OCI-LY3 (cell line): ENCODE measurements around the gene KLHL29.

Experiments used
- H2AFZ ChIP-seq: fragments of 200-600, 300-600 bp; shearing (Covaris generic); 2 replicates; pipeline ENCODE4 v1.6.0; 2014; ENCODE audit warnings: antibody characterized with exemption, low read depth, low read length
- H3K27ac ChIP-seq: fragments of 200-600, 300-600 bp; sonication (generic); 2 replicates; pipeline ENCODE4 v1.5.1; 2014; ENCODE audit warnings: mild to moderate bottlenecking, low read length, moderate library complexity, mixed read lengths
- H3K27me3 ChIP-seq: fragments of 200-600, 300-600 bp; sonication (generic); 2 replicates; pipeline ENCODE4 v1.6.1; 2014; ENCODE audit warnings: low read depth, low read length, mixed read lengths
- H3K36me3 ChIP-seq: fragments of 200-600, 300-600 bp; sonication (generic); replicated peaks from 2 replicates; pipeline ENCODE3; 2014; ENCODE audit warnings: low read depth, low read length, mixed read lengths
- H3K4me1 ChIP-seq: fragments of 300-600, 200-600 bp; sonication (generic); 2 replicates; pipeline ENCODE4 v1.6.1; 2014; ENCODE audit warnings: low read length, mixed read lengths
- H3K4me2 ChIP-seq: fragments of 200-600, 300-600 bp; sonication (generic); 2 replicates; pipeline ENCODE4 v1.6.1; 2014; ENCODE audit warnings: low read length, mixed read lengths
- H3K4me3 ChIP-seq: fragments of 300-600, 200-600 bp; sonication (generic); 2 replicates; pipeline ENCODE4 v1.5.1; 2014; ENCODE audit warnings: antibody characterized with exemption, mild to moderate bottlenecking, low read length, moderate library complexity
- H3K79me2 ChIP-seq: fragments of 300-600, 200-600 bp; shearing (Covaris generic); 2 replicates; pipeline ENCODE4 v1.6.1; 2014; ENCODE audit warnings: mild to moderate bottlenecking, low read length, mixed read lengths
- H3K9ac ChIP-seq: fragments of 300-600, 200-600 bp; shearing (Covaris generic); 2 replicates; pipeline ENCODE4 v1.6.0; 2014; ENCODE audit warnings: mild to moderate bottlenecking, low read length, moderate library complexity
- H3K9me3 ChIP-seq: fragments of 200-600, 300-600 bp; shearing (Covaris generic); 2 replicates; pipeline ENCODE4 v1.6.1; 2014; ENCODE audit warnings: low read length, mixed read lengths; ENCODE audit not compliant: insufficient read depth
- H4K20me1 ChIP-seq: fragments of 200-600, 300-600 bp; sonication (generic); 2 replicates; pipeline ENCODE4 v1.6.1; 2016; ENCODE audit warnings: low read length, mixed read lengths; ENCODE audit not compliant: insufficient read depth
- EZH2phosphoT487 ChIP-seq: fragments of 200-600 bp; shearing (Covaris generic); IDR thresholded peaks from 2 replicates; pipeline ENCODE4 v1.6.1; 2018; ENCODE audit warnings: antibody characterized with exemption, mixed run types, low read depth
- TF ChIP-seq, protein P1 (sequence below): fragments of 200-600, 300-600 bp; sonication (generic); IDR thresholded peaks from 2 replicates; pipeline ENCODE4 v1.5.1; 2014; ENCODE audit warnings: antibody characterized with exemption, low read length, low read depth

The KLHL29 gene

GRCh38 chr2:23521060-23521459 lies 136.1 kb downstream of the KLHL29 start:
- no peak overlapping the region for H2AFZ ChIP-seq
- no peak overlapping the region for H3K4me2 ChIP-seq
- H3K9me3 ChIP-seq: no peaks in the 10 kb centered on the region
- no peaks in the 10 kb centered on the region for H3K27me3 ChIP-seq
- H3K27ac ChIP-seq: no peak overlapping the region
- H3K4me1 ChIP-seq: no peaks in the 10 kb centered on the region
- H4K20me1 ChIP-seq: no peaks in the 10 kb centered on the region
- H3K36me3 ChIP-seq: no peaks in the 10 kb centered on the region
- H3K4me3 ChIP-seq: no peak overlapping the region
- TF ChIP-seq, protein P1, sequence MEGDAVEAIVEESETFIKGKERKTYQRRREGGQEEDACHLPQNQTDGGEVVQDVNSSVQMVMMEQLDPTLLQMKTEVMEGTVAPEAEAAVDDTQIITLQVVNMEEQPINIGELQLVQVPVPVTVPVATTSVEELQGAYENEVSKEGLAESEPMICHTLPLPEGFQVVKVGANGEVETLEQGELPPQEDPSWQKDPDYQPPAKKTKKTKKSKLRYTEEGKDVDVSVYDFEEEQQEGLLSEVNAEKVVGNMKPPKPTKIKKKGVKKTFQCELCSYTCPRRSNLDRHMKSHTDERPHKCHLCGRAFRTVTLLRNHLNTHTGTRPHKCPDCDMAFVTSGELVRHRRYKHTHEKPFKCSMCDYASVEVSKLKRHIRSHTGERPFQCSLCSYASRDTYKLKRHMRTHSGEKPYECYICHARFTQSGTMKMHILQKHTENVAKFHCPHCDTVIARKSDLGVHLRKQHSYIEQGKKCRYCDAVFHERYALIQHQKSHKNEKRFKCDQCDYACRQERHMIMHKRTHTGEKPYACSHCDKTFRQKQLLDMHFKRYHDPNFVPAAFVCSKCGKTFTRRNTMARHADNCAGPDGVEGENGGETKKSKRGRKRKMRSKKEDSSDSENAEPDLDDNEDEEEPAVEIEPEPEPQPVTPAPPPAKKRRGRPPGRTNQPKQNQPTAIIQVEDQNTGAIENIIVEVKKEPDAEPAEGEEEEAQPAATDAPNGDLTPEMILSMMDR: no peak
- no peak for TF ChIP-seq EZH2phosphoT487
- no peaks in the 10 kb centered on the region for H3K79me2 ChIP-seq
- H3K9ac ChIP-seq: no peak overlapping the region

DNA sequence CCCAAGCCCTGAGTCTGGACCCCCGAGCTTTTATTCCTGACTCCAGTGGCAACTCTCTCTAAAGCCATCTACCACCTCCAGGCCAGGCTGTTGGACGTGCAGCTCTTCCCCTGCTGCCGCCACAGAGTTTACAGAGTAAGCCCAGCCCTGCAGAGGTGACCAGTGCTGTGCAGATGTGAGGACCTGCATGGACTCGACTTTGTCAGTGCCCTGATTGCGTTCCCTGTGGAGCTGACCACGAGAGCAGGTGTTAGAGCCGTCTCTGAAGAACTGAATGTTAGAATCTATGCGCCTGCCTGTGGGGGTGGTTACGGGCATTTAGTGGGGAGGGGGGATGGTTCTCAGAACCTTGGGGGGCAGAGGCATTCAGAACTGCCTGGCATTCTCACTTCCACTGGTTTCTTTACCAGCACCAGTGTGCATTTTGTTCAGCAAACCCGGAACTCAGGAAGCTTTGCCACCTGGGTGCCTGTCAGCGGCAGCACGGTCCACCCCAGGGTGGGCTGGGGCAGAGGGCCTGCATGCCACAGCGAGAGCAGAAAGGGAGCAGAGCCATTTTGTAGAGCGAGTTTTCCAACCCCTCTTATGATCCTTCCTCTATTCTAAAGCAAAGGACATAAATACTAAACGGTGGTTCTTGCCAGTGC lies 137.9 kb downstream of the KLHL29 start:
- Histone ChIP-seq H3K4me3 (no peak overlapping the region), H3K9me3 (no peaks in the 10 kb centered on the region), H3K27me3 (no peaks in the 10 kb centered on the region), H3K27ac (no peak overlapping the region), H3K79me2 (no peaks in the 10 kb centered on the region), H4K20me1 (no peaks in the 10 kb centered on the region), H3K4me1 (no peaks in the 10 kb centered on the region), H2AFZ (no peak overlapping the region), H3K36me3 (no peaks in the 10 kb centered on the region), H3K9ac (no peak overlapping the region), H3K4me2 (no peak overlapping the region)
- TF ChIP-seq, protein P1: no peak
- no peak for TF ChIP-seq EZH2phosphoT487

GRCh38 chr2:23523373-23524260 lies 138.6 kb downstream of the KLHL29 start:
- H3K9me3 ChIP-seq: no peaks in the 10 kb centered on the region
- H3K4me3 ChIP-seq: no peak overlapping the region
- H3K4me2 ChIP-seq: no peak overlapping the region
- no peak overlapping the region for H2AFZ ChIP-seq
- no peaks in the 10 kb centered on the region for H3K27me3 ChIP-seq
- no peaks in the 10 kb centered on the region for H4K20me1 ChIP-seq
- H3K36me3 ChIP-seq: no peaks in the 10 kb centered on the region
- no peak overlapping the region for H3K27ac ChIP-seq
- H3K4me1 ChIP-seq: no peaks in the 10 kb centered on the region
- no peak overlapping the region for H3K9ac ChIP-seq
- TF ChIP-seq, protein P1: no peak
- TF ChIP-seq EZH2phosphoT487: no peak
- H3K79me2 ChIP-seq: no peaks in the 10 kb centered on the region

DNA sequence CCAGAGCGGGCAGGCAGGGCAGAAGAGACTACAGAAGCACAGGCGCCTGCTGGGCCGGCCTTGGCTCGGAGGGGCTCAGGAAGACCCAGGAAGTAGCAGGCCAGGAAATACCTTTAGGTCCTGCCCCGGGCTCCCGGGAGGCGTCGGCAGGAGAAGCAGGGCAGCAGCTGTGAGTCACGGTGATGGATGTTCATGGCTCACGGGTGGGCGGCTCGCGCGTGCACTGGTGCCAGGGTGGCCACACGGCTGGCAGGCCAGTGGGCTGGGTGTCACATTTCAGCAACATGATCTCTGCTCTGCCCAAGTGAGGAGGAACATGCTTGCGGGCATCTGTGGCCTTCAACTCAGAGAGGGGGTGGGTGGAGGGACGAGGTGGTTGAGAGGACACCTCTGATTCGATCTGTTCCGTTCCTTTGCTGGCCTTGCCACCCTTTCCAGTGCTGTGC lies 139.3 kb downstream of the KLHL29 start:
- Histone ChIP-seq H3K4me1 (no peaks in the 10 kb centered on the region), H3K4me2 (no peak overlapping the region), H3K27me3 (no peaks in the 10 kb centered on the region), H3K4me3 (no peak overlapping the region), H3K79me2 (no peaks in the 10 kb centered on the region), H4K20me1 (no peaks in the 10 kb centered on the region), H3K9me3 (no peaks in the 10 kb centered on the region), H3K36me3 (no peaks in the 10 kb centered on the region), H3K27ac (no peak overlapping the region), H2AFZ (no peak overlapping the region), H3K9ac (no peak overlapping the region)
- TF ChIP-seq, protein P1: no peak
- TF ChIP-seq EZH2phosphoT487: no peak
